K562 (cell line): ENCODE measurements around the gene FAM53B. TPM values are rescaled to one million over a fixed set of nuclear protein-coding genes. Genes with fewer than 3 reads are reported as not detected.

Source experiments
- ARID1B ChIP-seq: fragments of 450-650 bp; IDR thresholded peaks from 2 replicates; pipeline ENCODE4 v1.6.1; 2016; ENCODE audit warnings: antibody characterized with exemption, mild to moderate bottlenecking, inconsistent platforms
- ARID2 ChIP-seq: fragments of 450-650 bp; IDR thresholded peaks from 2 replicates; pipeline ENCODE4 v1.6.1; 2017; ENCODE audit warnings: antibody characterized with exemption, mild to moderate bottlenecking
- ARID4B ChIP-seq: sonication (generic); formaldehyde crosslinking; IDR thresholded peaks from 2 replicates; pipeline ENCODE4 v1.8.0; 2022; ENCODE audit warnings: mild to moderate bottlenecking, missing genetic modification reagents
- EWSR1 ChIP-seq: fragments of 450-650 bp; IDR thresholded peaks from 2 replicates; pipeline ENCODE4 v1.6.1; 2018; ENCODE audit warnings: borderline replicate concordance, mild to moderate bottlenecking, low read depth, moderate library complexity; ENCODE audit not compliant: partially characterized antibody
- MED1 ChIP-seq: sonication (generic); formaldehyde crosslinking; IDR thresholded peaks from 2 replicates; pipeline ENCODE4 v1.8.1; 2023; ENCODE audit warnings: missing genetic modification reagents, borderline replicate concordance
- NFATC3 ChIP-seq: fragments of 450-650 bp; IDR thresholded peaks from 2 replicates; pipeline ENCODE4 v1.6.1; 2017; ENCODE audit warnings: mild to moderate bottlenecking
- NR2F6 ChIP-seq: fragments of 450-650 bp; formaldehyde crosslinking; IDR thresholded peaks from 2 replicates; pipeline ENCODE4 v1.4.0; 2020; ENCODE audit warnings: mild to moderate bottlenecking
- RBM34 ChIP-seq: fragments of 200-400 bp; formaldehyde crosslinking; IDR thresholded peaks from 2 replicates; pipeline ENCODE4 v1.6.1; 2018; ENCODE audit warnings: low read length, borderline replicate concordance; ENCODE audit not compliant: insufficient read depth
- SMAD1 ChIP-seq: fragments of 150-350 bp; IDR thresholded peaks from 2 replicates; pipeline ENCODE4 v1.6.1; 2014; ENCODE audit warnings: low read length, low read depth; ENCODE audit not compliant: partially characterized antibody
- ZNF124 ChIP-seq: sonication (generic); formaldehyde crosslinking; IDR thresholded peaks from 2 replicates; pipeline ENCODE4 v1.8.1; 2022; ENCODE audit warnings: missing genetic modification reagents
- ZNF407 ChIP-seq: fragments of 450-650 bp; IDR thresholded peaks from 2 replicates; pipeline ENCODE4 v1.6.1; 2016; ENCODE audit warnings: low read depth
- ZNF41 ChIP-seq: fragments of 250-450 bp; sonication (Bioruptor Pico); conservative IDR thresholded peaks from 2 replicates; pipeline ENCODE4 v1.4.0; 2020; ENCODE audit warnings: mild to moderate bottlenecking
- ZNF766 ChIP-seq: fragments of 200-800 bp; sonication (Bioruptor generic); conservative IDR thresholded peaks from 2 replicates; pipeline ENCODE4 v1.6.1; 2016; ENCODE audit warnings: missing genetic modification characterization, missing compliant biosample characterization
- ZSCAN29 ChIP-seq: fragments of 450-650 bp; IDR thresholded peaks from 2 replicates; pipeline ENCODE4 v1.6.1; 2017
- polyA plus RNA-seq, 8 experiments: library from polyadenylated mRNA; depleted of rRNA in 4 of 8; stranded (reverse) in 5 of 8; unstranded in 3 of 8; fragments of >200 nt; fragmentation: Nextera tagmentation in 2 of 8; fragmentation: Illumina TruSeq in 1 of 8; extraction: Ambion mirVana in 2 of 8; extraction: Trizol in 1 of 8; gene quantifications; 2 replicates each; pipeline versions ENCODE4 v1.2.1 to v1.2.3, GENCODE V29; 2011 to 2014; ENCODE audit warnings: inconsistent platforms in 1 of 8, missing spikeins in 1 of 8
- total RNA-seq, 7 experiments: library from RNA; depleted of rRNA in 6 of 7; stranded (reverse); fragments of >200 nt in 6 of 7; fragmentation: Illumina TruSeq in 2 of 7; extraction: Trizol in 2 of 7; gene quantifications; 2 replicates each; pipeline versions ENCODE4 v1.2.1 to v1.2.3, GENCODE V29; 2011 to 2021; ENCODE audit warnings: low replicate concordance in 1 of 7

FAM53B gene
- total and polyA plus RNA-seq, 9 of the 15 experiments (the other 6 are each of a cell fraction or from before 2014, with no cell fraction given) = 0.03 to 16.5 (median 5.0) TPM

- TF ChIP-seq MED1 (CRISPR knock-in tag) (no peak), ARID4B (CRISPR knock-in tag) (no peak), SMAD1 (peak; percentile 62), ZSCAN29 (no peak), ZNF41 (CRISPR knock-in tag) (no peak), RBM34 (no peak), ZNF407 (no peak), ARID1B (peak; percentile 97), NFATC3 (0 out of 2 replicates have a peak, but pooled peaks have one; percentile 20), EWSR1 (no peak), ZNF124 (no peak), ARID2 (no peak), NR2F6 (no peak), ZNF766 (CRISPR knock-in tag) (peak; percentile 57; the same call in 1 of the 2 replicates)
These were observed 26.1 kb downstream of the FAM53B start (continued) for GRCh38 chr10:124717911-124718741.
